ENCODE results near the gene ISYNA1. TPM values are rescaled to one million over a fixed set of nuclear protein-coding genes. Genes with fewer than 3 reads are reported as not detected.

The ISYNA1 gene
- total and polyA plus RNA-seq, 10 of the 15 experiments (the other 5 are each of a cell fraction or from before 2014, with no cell fraction given), result 1.9 to 37.0 (median 9.1) TPM

GRCh38 chr19:18433015-18433691, 4.8 kb downstream of the ISYNA1 start:
- BruUV-seq (replicated peaks), result no TSS peak
- peaks cover 8% of the 10 kb centered on the region for H3K79me2 ChIP-seq (ENCODE audit: control insufficient read depth, insufficient read depth, low read length)
- H4K20me1 ChIP-seq (ENCODE audit: control insufficient read depth, insufficient read depth), result no peaks in the 10 kb centered on the region; the same call in 1 of the 2 replicates
- H3K9ac ChIP-seq (ENCODE audit: control insufficient read depth, insufficient read depth, low read length), result peak overlapping the region; percentile 81
- no peaks in the 10 kb centered on the region; the same call in 2 of the 3 replicates for H3K9me3 ChIP-seq (replicated peaks; ENCODE audit: control insufficient read depth, insufficient read depth, low read length)
- peaks cover 37% of the 10 kb centered on the region for H3K4me1 ChIP-seq (ENCODE audit: control insufficient read depth, insufficient read depth, low read length)
- FAIRE-seq (peak; percentile 59), ATAC-seq (peak; percentile 55), DNase-seq (ENCODE audit: low read depth, low spot score) (no peak)
- intact Hi-C loops (cut with micrococcal nuclease; ENCODE audit: unreplicated experiment) (no loop called here), in situ Hi-C loops (cut with MboI) (no loop called here)
- ChIA-PET RAD21 (ENCODE audit: unreplicated experiment) (no interaction called here), CTCF (no interaction called here), POLR2A (interaction anchor here (0.6 to 1.4 kb wide), 3 partner anchors 15 to 155 kb away, joined by 3 read pairs; no protein-coding TSS in a partner anchor), SMC1A (ENCODE audit: uncharacterized antibody, unreplicated experiment) (no interaction called here)
- H3K4me3 ChIP-seq, result peak overlapping the region; percentile 78
- 6% methylated on average over 50 of the region's 59 CpGs for WGBS (ENCODE audit: insufficient coverage, insufficient replicate concordance, low lambda C conversion rate, missing lambda C conversion rate)
- no peaks in the 10 kb centered on the region for H3K27me3 ChIP-seq (replicated peaks in 1 of 2; ENCODE audit: control insufficient read depth in 2 of 2, insufficient read depth in 2 of 2, low read length in 1 of 2)
- H3K36me3 ChIP-seq (ENCODE audit: control insufficient read depth in 2 of 2, insufficient read depth in 2 of 2, low read length in 1 of 2), result peaks cover 0 to 4% of the 10 kb centered on the region in 2 experiments; a peak in 3 of 4 replicates
- peak overlapping the region; percentile 84 for H3K27ac ChIP-seq (ENCODE audit: control insufficient read depth, insufficient read depth)
- peak overlapping the region; percentile 97 for H3K4me2 ChIP-seq (ENCODE audit: control insufficient read depth, insufficient read depth)
- peak overlapping the region; percentile 48 for H2AFZ ChIP-seq (ENCODE audit: control insufficient read depth, low read depth, low read length)
- TF ChIP-seq TCF3 (IDR thresholded peaks at IDR 0.05; ENCODE audit: borderline replicate concordance, insufficient read depth, low read depth, low read length) (no peak), MYC (IDR thresholded peaks at IDR 0.05; ENCODE audit: insufficient read depth, insufficient read length, insufficient replicate concordance, low read length, severe bottlenecking) (peak; percentile 89), NKRF (conservative IDR thresholded peaks at IDR 0.05) (peak; percentile 81; the same call in 1 of the 2 replicates)
- TF ChIP-seq, protein P1, sequence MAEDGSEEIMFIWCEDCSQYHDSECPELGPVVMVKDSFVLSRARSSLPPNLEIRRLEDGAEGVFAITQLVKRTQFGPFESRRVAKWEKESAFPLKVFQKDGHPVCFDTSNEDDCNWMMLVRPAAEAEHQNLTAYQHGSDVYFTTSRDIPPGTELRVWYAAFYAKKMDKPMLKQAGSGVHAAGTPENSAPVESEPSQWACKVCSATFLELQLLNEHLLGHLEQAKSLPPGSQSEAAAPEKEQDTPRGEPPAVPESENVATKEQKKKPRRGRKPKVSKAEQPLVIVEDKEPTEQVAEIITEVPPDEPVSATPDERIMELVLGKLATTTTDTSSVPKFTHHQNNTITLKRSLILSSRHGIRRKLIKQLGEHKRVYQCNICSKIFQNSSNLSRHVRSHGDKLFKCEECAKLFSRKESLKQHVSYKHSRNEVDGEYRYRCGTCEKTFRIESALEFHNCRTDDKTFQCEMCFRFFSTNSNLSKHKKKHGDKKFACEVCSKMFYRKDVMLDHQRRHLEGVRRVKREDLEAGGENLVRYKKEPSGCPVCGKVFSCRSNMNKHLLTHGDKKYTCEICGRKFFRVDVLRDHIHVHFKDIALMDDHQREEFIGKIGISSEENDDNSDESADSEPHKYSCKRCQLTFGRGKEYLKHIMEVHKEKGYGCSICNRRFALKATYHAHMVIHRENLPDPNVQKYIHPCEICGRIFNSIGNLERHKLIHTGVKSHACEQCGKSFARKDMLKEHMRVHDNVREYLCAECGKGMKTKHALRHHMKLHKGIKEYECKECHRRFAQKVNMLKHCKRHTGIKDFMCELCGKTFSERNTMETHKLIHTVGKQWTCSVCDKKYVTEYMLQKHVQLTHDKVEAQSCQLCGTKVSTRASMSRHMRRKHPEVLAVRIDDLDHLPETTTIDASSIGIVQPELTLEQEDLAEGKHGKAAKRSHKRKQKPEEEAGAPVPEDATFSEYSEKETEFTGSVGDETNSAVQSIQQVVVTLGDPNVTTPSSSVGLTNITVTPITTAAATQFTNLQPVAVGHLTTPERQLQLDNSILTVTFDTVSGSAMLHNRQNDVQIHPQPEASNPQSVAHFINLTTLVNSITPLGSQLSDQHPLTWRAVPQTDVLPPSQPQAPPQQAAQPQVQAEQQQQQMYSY (CRISPR knock-in tag; IDR thresholded peaks at IDR 0.05), result no peak
- TF ChIP-seq, protein P2, sequence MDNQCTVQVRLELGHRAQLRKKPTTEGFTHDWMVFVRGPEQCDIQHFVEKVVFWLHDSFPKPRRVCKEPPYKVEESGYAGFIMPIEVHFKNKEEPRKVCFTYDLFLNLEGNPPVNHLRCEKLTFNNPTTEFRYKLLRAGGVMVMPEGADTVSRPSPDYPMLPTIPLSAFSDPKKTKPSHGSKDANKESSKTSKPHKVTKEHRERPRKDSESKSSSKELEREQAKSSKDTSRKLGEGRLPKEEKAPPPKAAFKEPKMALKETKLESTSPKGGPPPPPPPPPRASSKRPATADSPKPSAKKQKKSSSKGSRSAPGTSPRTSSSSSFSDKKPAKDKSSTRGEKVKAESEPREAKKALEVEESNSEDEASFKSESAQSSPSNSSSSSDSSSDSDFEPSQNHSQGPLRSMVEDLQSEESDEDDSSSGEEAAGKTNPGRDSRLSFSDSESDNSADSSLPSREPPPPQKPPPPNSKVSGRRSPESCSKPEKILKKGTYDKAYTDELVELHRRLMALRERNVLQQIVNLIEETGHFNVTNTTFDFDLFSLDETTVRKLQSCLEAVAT (IDR thresholded peaks at IDR 0.05), result peak; percentile 59; the same call in 1 of the 2 replicates
- TF ChIP-seq, protein P3, sequence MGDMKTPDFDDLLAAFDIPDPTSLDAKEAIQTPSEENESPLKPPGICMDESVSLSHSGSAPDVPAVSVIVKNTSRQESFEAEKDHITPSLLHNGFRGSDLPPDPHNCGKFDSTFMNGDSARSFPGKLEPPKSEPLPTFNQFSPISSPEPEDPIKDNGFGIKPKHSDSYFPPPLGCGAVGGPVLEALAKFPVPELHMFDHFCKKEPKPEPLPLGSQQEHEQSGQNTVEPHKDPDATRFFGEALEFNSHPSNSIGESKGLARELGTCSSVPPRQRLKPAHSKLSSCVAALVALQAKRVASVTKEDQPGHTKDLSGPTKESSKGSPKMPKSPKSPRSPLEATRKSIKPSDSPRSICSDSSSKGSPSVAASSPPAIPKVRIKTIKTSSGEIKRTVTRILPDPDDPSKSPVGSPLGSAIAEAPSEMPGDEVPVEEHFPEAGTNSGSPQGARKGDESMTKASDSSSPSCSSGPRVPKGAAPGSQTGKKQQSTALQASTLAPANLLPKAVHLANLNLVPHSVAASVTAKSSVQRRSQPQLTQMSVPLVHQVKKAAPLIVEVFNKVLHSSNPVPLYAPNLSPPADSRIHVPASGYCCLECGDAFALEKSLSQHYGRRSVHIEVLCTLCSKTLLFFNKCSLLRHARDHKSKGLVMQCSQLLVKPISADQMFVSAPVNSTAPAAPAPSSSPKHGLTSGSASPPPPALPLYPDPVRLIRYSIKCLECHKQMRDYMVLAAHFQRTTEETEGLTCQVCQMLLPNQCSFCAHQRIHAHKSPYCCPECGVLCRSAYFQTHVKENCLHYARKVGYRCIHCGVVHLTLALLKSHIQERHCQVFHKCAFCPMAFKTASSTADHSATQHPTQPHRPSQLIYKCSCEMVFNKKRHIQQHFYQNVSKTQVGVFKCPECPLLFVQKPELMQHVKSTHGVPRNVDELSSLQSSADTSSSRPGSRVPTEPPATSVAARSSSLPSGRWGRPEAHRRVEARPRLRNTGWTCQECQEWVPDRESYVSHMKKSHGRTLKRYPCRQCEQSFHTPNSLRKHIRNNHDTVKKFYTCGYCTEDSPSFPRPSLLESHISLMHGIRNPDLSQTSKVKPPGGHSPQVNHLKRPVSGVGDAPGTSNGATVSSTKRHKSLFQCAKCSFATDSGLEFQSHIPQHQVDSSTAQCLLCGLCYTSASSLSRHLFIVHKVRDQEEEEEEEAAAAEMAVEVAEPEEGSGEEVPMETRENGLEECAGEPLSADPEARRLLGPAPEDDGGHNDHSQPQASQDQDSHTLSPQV (IDR thresholded peaks at IDR 0.05), result 0 out of 2 replicates have a peak, but pooled peaks have one; percentile 15
